PC-3 (cell line): ENCODE measurements around the gene PTPRN2.

Experiments used
- EZH2 ChIP-seq: fragments of 300-600 bp; sonication (generic); IDR thresholded peaks from one replicate; pipeline ENCODE4 v1.6.1; 2017; ENCODE audit warnings: antibody characterized with exemption, mild to moderate bottlenecking, low read length; ENCODE audit not compliant: unreplicated experiment
- EZH2phosphoT487 ChIP-seq: fragments of 300-600 bp; sonication (generic); IDR thresholded peaks from 2 replicates; pipeline ENCODE4 v1.6.1; 2018; ENCODE audit warnings: mild to moderate bottlenecking, antibody characterized with exemption, low read length, borderline replicate concordance
- TF ChIP-seq, protein P1 (sequence below): fragments of 300-600 bp; sonication (generic); conservative IDR thresholded peaks from 2 replicates; pipeline ENCODE4 v1.5.1; 2017; ENCODE audit warnings: antibody characterized with exemption, low read depth, mild to moderate bottlenecking, low read length

DNA sequence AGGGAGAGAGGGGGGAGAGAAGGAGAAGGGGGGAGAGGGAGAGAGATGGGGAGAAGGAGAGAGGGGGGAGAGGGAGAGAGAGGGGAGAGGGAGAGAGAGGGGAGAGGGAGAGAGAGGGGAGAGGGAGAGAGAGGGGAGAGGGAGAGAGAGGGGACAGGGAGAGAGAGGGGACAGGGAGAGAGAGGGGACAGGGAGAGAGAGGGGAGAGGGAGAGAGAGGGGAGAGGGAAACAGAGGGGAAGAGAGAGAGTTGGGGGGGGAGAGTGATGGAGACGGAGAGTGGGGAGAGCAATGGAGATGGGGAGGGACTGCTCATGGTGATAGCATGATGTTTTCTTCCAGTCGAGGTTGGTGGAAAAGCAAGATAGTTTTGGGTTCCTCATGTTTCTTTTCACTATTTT is 1078.4 kb downstream of the PTPRN2 start:
- TF ChIP-seq, protein P1, sequence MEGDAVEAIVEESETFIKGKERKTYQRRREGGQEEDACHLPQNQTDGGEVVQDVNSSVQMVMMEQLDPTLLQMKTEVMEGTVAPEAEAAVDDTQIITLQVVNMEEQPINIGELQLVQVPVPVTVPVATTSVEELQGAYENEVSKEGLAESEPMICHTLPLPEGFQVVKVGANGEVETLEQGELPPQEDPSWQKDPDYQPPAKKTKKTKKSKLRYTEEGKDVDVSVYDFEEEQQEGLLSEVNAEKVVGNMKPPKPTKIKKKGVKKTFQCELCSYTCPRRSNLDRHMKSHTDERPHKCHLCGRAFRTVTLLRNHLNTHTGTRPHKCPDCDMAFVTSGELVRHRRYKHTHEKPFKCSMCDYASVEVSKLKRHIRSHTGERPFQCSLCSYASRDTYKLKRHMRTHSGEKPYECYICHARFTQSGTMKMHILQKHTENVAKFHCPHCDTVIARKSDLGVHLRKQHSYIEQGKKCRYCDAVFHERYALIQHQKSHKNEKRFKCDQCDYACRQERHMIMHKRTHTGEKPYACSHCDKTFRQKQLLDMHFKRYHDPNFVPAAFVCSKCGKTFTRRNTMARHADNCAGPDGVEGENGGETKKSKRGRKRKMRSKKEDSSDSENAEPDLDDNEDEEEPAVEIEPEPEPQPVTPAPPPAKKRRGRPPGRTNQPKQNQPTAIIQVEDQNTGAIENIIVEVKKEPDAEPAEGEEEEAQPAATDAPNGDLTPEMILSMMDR: no peak
- TF ChIP-seq EZH2phosphoT487: no peak
- TF ChIP-seq EZH2: no peak
